Activated gamma-delta T cell (primary cell): ENCODE measurements around the gene PLXNA3.
"Not testable (repeated sequence)": the region's sequence is repeated elsewhere in the genome, so short reads cannot be mapped to it uniquely, and the experiment has no call there.

Experiments
- DNase-seq: peaks from one replicate; lab custom pipeline; 2025; lab: John Stamatoyannopoulos, UW

The PLXNA3 gene

DNA sequence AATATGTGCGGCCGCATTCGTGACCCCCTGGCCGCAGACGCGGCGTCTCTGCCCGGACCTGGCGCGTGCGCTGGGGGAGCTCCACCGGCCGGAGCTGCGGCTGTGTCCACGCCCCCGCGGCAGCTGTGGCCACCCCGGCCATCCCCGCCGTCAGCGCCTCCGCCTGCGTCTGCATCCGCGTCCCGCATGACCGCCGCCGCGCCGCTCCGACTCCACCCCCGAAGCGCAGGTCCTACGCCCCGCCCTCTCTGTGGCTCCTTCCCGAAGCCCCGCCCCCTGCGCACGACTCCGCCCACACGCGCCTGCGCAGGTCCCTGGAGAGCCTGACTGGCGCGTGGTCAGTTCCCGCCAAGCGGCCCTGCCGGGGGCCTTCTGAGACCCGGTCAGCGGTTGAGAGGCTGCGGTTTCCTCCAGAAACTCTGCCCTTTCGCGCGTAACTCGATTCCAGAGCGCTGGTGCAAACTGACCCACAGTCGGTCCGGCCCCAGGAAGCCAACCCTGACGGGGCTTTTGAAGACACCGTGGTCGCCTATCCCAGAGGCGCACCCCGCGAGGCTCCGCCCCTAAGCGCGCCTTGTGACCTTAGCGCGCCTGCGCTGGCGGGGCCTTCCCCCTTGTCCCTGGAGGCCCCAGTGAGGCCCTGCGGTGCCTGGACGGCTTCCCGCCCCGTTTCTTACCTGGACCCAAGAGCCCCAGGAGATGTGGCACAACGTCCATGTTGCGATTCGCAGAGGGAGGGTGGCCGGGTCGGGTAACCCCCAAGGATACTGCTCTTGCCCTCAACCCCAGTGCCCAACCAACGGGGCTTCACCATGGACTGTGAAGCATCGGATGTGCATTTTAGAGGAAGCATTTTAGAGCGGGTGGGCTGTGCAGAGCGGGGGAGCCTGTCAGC, 20.9 kb downstream of the PLXNA3 start, which contains the start of gene LAGE3:
TSS of gene LAGE3 (minus strand) at position 554 of the 895 bp plus-strand sequence. CDS start at position 188, 366 bp downstream.
- peak; percentile 87 for DNase-seq

DNA sequence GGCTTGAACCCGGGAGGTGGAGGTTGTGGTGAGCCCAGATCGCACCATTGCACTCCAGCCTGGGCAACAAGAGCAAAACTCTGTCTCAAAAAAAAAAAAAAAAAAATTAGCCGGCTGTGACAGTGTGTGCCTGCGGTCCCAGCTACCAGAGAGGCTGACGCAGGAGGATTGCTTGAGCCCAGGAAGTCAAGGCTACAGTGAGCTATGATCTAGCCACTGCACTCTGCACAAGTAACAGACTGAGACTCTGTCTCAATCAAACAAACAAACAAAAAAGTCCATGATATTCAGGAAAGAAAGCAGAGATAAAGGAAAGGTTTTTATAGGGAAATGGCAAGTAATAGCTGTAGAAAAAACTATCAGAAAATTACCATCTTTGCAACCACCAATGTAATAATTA, 23.1 kb downstream of the PLXNA3 start:
- DNase-seq, result no peak

- DNase-seq, result no peak
These were observed 24.0 kb downstream of the PLXNA3 start for GRCh38 chrX:154481911-154482601.

- no peak for DNase-seq
These were observed 24.7 kb downstream of the PLXNA3 start for GRCh38 chrX:154482786-154483185.

DNA sequence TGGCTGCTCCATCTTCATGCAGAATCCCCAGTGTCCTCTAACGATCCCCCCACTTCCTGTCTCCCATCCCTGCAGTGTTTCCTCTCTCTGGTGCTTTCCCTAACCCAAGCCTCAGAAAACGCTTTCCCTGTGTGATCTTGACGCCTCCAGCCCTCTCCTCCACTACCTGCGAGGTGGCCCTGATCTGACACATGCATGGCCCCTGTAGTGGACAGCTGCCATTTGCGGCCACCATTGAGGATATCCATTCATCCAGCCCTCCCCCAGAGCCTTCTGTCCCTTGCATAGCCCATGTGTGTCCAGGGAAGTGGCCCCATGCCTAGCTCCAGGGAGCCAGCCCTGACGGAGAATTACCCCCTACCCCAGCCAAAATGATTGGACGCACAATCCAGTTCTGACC, 25.2 kb downstream of the PLXNA3 start:
- DNase-seq, result no peak

GRCh38 chrX:154484255-154485149, 26.4 kb downstream of the PLXNA3 start:
- no peak for DNase-seq

DNA sequence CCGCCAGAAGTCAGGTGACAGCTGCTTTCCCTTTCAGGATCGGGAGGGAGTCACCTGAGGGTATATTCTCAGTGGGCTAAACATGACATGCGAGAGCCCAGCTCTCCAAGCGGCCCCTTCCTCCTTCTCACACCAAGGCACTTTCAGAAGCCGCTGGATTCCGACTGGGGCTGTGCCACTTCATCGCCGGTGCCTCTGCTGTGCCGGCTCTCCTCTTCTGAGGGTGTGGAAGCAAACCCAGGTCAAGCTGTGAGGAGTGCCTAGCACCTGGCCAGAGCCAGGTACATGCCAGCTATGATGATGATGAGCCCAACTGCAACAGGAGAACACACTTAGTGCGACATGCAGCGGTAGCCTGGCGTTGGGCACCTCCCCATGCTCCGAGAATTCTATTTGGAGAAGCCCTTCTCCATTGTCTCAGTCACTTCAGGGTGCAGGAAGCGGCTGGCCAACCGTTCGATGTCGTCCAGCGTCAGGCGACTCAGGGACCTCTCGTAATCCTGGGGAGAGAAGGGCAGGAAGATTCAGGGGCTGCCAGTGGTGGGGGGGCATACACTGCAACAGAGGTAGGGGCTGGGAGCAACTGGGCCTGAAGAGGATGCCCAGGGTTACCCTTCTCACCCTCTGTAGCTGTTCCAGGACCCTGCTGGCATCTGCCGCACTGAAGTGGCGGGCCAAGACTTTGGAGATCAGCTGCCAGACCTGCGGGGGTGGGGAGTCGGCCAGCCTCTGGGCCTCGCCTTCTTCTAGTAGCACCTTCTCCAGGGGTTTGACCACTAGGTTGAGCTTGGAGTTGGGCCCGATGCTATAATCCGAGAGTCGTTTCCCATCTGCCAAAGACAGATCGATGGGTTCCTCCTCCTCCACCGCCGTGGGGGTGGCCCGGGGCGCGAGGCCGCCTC, 27.3 kb downstream of the PLXNA3 start:
- no peak for DNase-seq

DNA sequence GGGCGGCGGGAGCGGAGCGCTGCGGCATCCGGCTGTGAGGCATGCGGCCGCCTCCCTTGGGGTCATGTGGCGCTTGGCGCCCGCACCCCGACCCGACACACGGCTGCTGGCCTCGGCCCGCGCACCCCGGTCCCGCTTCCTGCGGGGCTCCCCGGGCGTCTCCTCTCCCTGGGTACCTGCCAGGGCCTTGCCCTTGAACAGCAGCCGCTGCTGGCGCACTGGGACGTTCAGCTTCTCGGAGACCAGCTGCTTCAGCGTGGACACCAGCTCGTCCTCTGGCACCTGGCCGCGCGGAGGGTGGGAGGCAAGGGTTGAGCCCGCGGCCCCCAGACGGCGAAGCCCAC, 27.9 kb downstream of the PLXNA3 start:
- peak; percentile 36 for DNase-seq

DNA sequence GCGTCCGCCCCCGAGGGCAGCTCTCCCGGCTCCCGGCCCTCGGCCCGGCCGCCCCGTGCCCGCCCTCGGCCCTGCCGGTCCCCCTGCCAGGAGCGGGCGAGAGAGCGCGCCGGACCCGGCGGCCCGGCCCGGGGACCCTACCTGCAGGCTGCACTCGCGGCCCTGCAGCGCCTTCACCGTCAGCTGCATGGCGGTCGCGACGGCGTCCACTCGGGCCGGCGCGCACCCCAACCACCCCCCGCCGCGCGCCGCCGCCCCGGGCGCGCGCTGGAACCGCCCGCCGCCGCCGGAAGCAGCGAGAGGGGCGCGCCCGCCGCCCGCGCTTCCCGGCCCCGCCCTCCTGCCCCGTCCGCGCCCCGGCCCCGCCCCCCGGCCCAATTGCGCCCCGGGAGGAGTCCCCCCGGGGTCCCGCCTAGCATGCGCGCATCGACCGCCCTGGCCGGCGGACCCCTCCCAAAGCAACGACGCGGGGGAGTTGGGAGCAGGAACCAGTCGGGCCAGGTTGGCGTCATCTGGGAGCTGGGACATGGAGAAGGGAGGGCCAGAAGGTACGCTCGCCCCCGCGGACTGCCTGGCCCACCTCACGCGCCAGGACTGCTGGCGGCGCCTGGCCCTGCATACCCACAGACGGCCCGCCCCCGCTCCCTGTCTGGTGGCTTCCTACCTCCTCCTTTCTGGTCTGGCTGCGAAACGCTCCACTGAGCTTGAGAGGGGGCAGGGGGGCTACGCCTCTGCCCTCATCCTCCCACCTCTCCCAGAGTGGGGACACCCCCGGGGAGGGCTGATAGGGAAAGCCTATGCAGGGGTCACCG, 28.5 kb downstream of the PLXNA3 start, which contains the start of gene UBL4A:
TSS of gene UBL4A (minus strand) at position 220 of the 812 bp plus-strand sequence. CDS start at position 189, 31 bp downstream.
- DNase-seq, result peak; percentile 50

- no peak for DNase-seq
These were observed 29.6 kb downstream of the PLXNA3 start for GRCh38 chrX:154487518-154488290.

DNA sequence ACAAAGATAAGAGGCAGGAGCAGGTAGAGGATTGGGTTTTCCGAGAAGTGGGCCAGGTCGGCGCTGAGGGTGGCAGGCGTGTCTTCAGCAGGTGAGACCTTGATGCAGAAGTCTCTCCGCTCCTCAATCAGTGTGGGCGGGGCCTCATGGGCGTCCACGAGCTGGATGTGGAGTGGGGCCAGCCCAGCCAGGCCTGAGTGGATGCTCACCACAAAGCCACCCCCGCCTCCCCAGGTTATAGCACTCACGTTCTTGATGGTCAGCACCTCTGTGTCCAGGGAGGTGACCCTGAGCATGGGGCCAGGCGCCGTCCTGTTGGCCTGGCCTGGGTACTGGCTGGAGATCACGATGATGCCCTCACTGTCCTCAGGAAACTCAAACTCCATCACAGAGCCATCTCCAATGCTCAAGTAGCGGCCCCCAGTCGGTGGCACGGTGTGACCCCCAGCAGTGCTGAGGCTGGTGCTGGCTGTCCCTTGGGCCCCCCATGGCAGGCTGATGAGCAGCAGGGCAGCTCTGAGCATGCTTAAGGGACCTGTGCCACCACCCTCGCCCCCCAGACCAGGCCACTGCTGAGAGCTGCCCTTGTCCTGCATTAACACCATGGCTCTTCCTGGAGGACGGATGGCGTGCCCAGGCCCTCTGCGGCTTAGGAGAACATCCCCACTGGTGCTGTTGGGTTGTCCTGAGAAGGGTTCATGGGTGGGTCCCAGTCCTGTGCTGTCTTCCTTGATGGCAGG, 30.4 kb downstream of the PLXNA3 start:
- DNase-seq, result no peak

DNA sequence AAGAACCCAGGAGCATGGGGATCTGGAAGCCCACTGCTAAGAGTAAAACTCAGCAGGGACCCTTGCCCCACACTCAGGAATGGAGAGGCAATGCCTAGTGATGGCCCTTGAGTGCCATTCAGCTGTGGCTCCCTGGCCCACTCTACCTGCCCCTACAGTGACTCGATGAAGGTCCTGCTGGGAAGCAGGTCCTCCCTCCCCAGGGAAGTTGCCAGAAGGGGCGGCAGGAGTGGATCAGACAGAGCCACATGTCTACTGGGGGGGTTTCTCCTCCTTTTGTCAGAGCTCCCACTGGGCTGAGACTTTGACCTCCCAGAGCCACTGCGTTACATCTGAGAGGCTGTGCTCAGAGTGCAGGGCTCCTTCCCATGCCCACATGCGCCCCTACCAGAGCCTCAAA, 31.1 kb downstream of the PLXNA3 start:
- DNase-seq, result no peak

DNA sequence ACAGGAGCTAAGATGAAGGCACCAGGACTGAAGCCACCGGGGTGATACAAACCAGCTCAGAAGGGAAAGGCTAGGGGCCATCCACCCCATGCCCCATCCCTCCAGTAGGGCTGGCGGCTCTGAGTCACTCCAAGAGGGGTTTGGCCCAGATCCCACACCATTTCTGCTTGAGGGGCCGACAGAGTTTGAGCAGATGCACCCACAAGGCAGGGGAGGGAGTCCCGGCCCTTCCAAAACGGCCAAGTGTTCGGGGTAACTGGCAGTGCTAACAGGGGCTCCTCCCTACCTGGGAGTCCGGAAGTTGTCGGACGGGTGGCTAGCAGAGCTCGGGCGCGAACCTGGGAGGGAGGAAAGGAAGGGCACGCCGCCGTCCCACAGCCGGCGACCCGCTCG, 31.9 kb downstream of the PLXNA3 start:
- no peak for DNase-seq

DNA sequence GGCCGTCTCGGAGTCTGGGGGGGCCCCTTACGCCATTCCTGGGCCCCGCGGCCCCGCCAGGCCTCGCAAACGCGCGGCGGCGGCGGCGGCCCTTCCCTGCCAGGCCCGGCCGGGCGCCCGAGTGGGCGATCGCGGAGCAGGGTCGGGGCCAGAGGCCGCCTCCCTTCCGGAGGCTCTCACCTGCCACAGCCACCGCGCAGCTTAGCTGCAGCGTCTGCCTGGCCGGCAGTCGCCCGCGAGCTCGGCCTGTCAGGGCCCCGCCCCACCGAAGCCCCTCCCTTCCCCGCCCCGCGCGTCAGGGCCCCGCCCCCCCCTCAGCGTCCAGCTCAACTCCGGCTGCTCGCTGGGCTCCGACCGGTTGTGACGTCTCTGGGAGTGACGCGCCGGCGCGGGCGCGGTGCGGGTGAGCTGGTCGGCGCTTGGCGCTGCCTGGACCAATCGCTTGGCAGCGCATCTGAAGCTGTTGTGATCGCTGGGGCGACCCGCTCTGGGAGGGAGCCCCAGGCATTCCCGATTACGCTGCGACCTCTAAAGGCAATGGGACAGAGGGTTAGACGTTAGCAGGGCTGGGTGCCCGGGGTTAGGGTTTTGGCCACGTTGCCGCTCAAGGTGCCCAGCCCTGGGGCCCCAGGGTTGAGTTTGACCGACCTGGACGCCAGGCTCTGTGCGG, 32.5 kb downstream of the PLXNA3 start, which contains the start of gene SLC10A3:
TSS of gene SLC10A3 (minus strand) at position 216 of the 670 bp plus-strand sequence. CDS start 1,689 bp downstream, outside the sequence.
- DNase-seq, result peak; percentile 90

- no peak for DNase-seq
These were observed 36.6 kb downstream of the PLXNA3 start for GRCh38 chrX:154494715-154495114.

- DNase-seq, result no peak
These were observed 37.4 kb downstream of the PLXNA3 start for GRCh38 chrX:154495472-154495922.

- DNase-seq, result not testable (repeated sequence)
These were observed 38.6 kb downstream of the PLXNA3 start for GRCh38 chrX:154496591-154497137.
